SK-MEL-5 (cell line): Measurements from ENCODE around the gene SYNM. TPM values are rescaled to one million over a fixed set of nuclear protein-coding genes. Genes with fewer than 3 reads are reported as not detected.
A peak's percentile ranks its signal among the peaks of the same experiment; 100 is the strongest.
"Not testable (repeated sequence)": the region's sequence is repeated elsewhere in the genome, so short reads cannot be mapped to it uniquely, and the experiment has no call there.

ENCODE experiments used
- DNase-seq: peaks from one replicate; pipeline ENCODE4 v3.0.0-alpha.2; 2016; ENCODE audit warnings: low read depth, low spot score
- in situ Hi-C: cut with HindIII; loops from 2 replicates; pipeline ENCODE4 v1.10.0; 2016; ENCODE audit warnings: low sequenced_read_pairs, high pct_unique_total_duplicates, low pct_unique_long_range_greater_than_20kb
- total RNA-seq: library from RNA; depleted of rRNA; stranded (reverse); fragments of >200 nt; shearing (Covaris generic); gene quantifications from 2 replicates; pipeline ENCODE4 v1.2.3, GENCODE V29; 2014

The SYNM gene
- total RNA-seq, 1 experiment from 2014 or later, result 20.3 TPM

DNA sequence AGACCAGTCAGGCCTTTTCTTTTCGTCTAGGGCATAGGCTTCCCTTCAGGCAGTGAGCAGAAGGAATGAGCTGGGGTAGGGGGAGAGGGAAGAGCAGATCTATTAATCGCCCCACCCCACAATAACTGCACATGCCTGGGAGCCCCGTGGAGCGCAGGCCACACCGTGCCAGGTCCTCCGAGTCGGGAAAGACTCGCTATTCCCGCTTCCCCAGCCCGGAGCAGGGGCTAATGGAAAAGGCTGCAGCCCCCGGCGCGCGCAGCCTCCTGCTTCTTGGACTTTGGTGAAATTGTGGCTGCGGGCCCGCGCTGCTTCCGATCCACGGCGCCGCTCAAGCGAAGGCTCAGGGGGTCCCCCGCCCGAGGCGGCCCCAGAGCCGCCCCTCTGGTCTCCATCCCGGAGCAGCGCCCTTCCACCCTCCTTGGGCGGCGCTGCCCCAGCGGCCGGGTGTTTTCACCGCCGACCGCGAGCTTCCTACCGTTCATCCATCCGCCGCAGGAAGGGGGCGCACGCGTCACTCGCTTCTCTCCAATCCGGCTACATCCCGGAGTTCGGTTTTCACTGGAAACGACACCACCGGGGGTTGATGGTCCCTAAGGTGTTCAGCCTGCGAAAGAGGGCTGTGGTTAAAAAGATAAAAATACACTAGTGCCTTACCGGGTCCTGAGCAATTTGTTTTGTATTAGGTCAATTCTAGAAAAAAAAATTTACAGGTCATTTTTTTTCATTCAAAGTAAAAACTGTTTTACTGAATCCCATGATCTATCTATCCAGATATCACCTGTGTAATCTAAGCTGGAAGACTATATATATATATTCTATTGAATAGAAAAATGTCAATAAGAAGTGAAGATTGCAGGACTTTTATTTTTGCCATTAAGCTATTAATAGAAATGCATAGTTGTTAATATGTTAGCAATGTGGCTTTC, 4.4 kb upstream of the SYNM start:
- in situ Hi-C loops, result loop anchor here (10.0 kb wide), 1 partner anchor 104 kb away; no protein-coding TSS in a partner anchor
- DNase-seq, result peak; percentile 81

DNA sequence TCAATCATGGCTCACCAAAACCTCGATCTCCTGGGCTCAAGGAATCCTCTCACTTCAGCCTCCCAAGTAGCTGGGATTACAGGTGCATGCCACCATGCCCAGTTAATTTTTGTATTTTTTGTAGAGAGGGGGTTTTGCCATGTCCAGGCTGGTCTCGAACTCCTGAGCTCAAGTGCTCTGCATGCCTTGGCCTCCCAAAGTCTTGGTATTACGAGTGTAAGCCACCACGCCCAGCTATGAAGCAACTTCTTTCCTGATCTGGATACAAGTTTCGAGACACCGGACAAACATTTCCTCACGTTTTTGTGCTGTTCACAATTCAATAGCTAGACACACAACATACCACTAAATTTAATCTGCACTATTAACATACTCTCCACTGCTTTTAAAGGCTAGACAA, 3.4 kb upstream of the SYNM start:
- no peak for DNase-seq
- in situ Hi-C loops, result loop anchor here (10.0 kb wide), 1 partner anchor 103 kb away; no protein-coding TSS in a partner anchor

DNA sequence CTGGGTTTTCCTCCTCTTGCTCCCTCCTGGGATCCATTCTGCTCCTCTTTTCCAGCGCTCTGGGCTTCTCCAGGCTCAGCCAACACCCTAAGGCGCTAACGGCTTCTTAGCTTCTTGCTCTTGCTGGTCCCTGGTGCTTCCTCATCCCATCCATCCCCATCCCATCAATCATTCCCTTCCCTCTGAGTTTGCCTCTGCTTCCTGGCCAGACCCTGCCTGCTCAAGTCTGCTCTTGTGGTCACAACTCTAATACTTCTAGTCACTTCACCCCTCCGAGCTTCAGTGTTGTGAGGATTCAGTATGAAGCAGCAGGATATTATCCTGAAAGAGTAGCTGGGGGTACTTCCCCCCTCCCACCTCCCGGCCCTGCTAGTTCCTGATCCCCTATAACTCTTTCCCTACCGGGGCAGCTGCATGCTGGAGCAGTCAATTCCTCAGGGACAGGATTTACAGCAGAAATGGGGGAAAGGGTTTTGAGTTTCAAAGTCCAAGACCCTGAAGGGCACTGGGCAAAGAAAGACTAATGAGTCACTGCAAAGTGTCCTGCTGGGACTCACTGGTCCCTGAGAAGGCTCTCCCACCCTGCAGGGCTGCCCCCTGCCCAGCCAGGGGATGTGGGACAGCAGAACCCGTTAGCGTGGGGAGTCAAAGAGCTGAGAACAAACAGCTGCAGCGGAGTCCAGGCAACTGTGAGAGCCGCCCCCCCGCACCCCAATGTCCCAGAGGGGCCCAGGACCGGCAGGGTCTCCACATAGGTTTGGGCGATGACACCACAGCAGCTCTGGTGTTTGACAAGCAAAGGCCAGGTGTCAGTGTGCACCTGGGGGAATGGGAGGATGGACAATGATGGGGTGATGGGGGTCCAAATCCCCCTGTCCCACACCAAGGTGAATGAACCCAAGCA, 2.3 kb upstream of the SYNM start:
- in situ Hi-C loops, result loop anchor here (10.0 kb wide), 1 partner anchor 102 kb away; no protein-coding TSS in a partner anchor
- no peak for DNase-seq

DNA sequence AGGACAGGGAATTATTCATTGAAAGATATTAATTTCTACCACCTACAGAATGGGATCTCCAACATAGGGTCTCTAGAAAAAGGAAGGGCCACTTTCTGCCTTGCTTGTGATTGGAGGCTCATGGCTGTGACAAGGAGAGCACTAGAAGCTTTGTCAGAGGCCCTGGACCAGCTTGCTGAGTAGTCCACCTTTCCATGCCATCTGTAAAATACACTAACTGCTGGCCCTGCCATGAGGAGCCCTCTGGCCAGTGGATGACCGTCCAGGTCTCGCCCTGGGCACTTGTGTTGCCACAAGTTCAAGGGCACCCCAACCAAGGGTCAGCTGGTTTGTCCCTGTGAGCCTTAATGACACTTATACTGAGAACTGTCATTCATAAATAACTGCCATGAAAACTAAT, 1.6 kb upstream of the SYNM start:
- DNase-seq, result no peak
- in situ Hi-C loops, result loop anchor here (10.0 kb wide), 1 partner anchor 102 kb away; no protein-coding TSS in a partner anchor

DNA sequence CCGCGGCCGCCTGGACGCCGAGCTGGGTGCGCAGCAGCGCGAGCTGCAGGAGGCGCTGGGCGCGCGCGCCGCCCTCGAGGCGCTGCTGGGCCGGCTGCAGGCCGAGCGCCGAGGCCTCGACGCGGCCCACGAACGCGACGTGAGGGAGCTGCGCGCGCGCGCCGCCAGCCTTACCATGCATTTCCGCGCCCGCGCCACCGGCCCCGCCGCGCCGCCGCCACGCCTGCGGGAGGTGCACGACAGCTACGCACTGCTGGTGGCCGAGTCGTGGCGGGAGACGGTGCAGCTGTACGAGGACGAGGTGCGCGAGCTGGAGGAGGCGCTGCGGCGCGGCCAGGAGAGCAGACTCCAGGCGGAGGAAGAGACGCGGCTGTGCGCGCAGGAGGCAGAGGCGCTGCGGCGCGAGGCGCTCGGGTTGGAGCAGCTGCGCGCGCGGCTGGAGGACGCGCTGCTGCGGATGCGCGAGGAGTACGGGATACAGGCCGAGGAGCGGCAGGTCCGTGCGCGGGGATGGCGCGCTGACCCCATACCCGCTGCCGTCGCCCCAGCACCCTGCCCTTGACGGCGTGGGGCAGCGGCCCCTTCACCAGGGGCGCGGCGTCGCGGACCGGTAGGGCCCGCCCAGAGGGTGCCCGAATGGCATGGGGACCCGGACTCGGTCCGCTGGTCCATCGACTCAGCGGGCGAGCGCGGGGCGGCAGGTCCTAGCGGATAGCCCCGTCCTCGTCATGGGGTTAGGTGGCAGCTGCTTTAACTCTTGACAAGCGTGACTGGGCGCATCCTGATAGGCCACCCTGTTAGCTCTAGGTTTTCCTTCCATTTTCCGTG, 848 bp downstream of the SYNM start:
- no peak for DNase-seq
- in situ Hi-C loops, result loop anchor here (10.0 kb wide), 1 partner anchor 99 kb away; no protein-coding TSS in a partner anchor

DNA sequence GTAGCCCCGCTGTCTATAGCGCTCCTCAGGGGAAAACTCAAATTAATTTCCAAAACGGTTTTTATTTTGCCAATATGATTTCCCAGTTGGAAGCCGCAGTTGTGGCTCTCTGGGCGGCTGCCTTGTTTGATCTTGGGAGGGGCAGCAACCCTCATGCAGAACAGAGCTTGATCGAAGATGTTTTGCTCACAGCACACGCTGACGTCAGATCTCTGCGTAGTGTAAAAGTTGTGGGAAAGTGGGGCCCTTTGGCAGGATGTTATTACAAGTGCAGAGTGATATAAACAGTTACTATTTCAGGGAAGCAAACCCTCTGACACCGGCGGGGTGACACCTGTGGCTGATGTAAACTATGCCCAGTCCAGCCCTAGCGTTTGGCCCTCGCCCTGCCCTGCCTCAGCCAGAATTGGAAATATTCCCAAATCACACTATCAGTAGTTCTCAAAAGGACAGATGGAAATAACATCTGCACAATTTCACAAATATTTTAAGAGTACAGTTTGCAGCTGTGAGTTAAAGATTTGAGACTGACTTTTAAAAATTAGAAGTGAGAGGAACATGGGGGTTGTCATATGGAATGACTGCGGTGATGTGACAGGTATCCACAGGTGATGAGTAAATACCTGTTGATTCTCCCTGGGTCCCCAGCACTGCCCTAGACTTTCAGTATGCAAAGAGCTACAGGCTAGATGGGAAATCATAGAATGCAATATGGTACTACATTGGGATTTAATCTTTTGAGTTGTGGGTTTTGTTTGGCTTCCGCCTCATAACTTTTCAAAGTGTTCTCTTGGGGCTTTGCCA, 1.7 kb downstream of the SYNM start:
- in situ Hi-C loops, result loop anchor here (10.0 kb wide), 1 partner anchor 98 kb away; no protein-coding TSS in a partner anchor
- DNase-seq, result no peak

DNA sequence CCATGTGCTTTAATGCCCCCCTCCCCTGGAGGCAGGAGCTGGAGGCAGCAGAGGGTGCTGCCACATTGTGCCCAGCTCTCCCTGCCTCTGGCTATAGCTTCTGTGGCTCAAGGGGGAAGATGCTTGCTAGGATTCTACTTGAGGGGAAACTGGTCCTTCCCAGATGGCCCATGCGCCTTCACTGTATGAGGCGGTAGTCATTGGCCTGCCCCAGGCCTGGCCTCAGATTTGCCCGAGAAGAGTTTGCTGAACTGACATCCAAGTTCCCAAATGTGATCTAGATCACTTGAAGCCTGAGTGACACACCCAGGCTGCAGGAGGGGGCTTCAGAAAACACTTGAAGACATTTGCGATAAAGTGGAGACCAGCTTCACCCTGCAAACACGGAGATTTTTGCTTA, 4.1 kb downstream of the SYNM start:
- DNase-seq, result no peak
- in situ Hi-C loops, result loop anchor here (10.0 kb wide), 1 partner anchor 96 kb away; no protein-coding TSS in a partner anchor

DNA sequence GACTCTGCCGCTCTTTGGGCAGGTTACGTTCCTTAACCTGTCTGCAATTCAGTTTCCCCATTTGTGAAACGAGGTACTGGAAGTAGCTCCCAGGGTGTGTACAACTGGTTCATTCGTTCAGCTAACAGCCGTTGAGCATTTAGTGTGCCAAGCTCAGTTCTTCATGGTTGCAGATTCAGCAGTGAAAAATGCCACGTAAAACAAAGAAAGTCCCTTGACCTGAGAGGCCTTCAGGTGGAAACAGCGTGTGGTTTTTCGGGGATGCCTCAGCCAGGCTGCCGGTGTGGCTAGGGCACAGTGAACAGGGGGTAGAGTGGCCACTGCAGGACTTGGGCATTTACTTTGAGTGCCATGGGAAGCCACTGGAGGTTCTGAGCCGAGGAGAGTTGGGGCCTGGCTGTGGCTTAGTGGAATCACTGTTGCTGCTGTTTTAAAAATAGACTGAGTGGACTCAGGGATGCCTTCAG, 4.7 kb downstream of the SYNM start:
- in situ Hi-C loops, result loop anchor here (10.0 kb wide), 1 partner anchor 95 kb away; no protein-coding TSS in a partner anchor

DNA sequence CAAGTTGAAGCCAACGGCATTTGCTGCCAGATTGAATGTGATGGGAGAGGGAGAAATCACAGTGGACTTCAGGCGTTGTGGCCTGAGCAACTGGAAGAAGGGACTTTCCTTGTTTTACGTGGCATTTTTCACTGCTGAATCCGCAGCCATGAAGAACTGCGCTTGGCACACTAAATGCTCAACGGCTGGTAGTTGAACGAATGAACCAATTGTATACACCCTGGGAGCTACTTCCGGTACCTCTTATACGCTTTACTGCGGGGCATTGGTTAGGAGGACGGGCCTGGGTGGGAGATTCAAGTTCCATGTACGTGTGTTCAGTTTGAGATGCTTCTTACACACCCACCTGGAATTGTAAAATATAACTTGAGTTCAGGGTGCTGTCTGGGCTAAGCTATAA, 5.2 kb downstream of the SYNM start:
- in situ Hi-C loops, result no loop called here
- no peak for DNase-seq

More for the DNA sequence above, 4.7 kb downstream of the SYNM start:
- DNase-seq, result no peak

DNA sequence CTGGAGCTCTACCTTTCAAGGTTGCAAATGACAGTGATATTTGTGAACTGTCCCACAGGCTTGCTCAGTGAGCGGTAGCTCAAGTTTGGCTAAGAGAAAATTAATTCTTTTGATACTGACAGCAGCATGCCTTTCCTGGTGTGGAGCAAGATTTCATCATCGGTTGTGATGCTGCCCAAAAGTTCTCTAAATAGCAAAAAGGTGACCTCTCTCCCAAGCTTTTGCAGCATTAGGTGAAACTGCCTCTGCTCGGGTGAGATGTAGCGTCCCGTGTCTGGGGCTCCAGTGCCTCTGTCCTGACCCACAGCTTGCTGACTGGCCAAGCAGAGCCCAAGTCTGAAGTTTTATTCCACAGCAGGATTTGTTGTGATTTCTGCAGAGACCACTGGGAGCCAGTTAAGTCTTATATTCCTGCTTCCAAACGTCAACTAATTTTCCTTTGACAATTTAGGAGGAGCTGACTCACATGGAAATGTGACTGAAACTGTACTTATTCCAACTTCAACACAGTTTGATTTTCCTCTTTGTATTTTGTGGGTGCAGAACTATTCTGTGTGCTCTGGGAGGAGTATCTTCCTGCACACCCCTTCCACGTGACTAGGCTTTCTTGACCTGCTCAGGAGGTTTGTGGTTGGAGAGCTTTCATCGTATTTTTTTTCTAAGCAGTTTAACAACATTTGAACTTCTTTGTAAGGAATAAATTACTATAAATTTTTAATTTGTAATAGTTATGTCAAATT, 5.9 kb downstream of the SYNM start:
- in situ Hi-C loops, result no loop called here
- DNase-seq, result no peak

DNA sequence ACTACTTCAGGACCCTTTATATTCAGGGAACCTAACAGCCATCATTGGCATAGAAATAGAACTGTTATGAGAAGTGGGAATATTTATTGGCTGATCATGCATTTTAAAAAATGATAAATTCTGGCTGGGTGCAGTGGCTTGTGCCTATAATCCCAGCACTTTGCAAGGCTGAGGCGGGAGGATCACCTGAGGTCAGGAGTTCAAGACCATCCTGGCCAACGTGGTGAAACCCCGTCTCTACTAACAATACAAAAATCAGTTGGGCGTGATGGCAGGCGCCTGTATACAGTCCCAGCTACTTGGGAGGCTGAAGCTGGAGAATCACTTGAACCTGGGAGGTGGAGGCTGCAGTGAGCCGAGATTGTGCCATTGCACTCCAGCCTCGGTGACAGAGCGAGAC, 6.8 kb downstream of the SYNM start:
- in situ Hi-C loops, result not testable (repeated sequence)

DNA sequence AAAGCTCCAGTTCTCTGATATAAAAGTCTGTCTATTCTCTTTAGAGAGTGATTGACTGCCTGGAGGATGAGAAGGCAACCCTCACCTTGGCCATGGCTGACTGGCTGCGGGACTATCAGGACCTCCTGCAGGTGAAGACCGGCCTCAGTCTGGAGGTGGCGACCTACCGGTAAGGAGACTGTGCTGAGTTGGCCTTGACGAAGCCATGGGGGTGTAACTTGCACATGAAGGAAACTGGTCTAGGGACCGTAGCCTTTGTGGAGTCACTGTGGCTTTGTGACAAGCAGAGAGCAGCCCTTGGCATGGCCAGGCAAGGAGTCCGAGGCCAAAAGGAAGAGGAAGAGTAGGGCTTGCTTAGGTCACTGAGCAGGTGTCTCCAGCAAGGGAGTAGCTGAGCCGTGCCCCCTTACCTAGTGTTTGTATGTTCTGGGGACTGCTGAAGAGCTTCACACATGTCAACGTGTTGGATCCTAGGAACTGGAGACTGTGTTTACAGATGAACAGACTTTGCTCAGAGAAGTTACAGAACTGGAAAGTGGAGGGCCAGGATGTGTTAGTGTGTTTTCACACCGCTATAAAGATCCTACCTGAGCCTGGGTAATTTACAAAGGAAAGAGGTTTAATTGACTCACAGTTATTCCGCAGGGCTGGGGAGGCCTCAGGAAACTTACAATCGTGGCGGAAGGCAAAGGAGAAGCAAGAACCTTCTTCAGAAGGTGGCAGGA, 8.8 kb downstream of the SYNM start:
- in situ Hi-C loops, result no loop called here
- no peak for DNase-seq

More for the DNA sequence above, 6.8 kb downstream of the SYNM start:
- not testable (repeated sequence) for DNase-seq

DNA sequence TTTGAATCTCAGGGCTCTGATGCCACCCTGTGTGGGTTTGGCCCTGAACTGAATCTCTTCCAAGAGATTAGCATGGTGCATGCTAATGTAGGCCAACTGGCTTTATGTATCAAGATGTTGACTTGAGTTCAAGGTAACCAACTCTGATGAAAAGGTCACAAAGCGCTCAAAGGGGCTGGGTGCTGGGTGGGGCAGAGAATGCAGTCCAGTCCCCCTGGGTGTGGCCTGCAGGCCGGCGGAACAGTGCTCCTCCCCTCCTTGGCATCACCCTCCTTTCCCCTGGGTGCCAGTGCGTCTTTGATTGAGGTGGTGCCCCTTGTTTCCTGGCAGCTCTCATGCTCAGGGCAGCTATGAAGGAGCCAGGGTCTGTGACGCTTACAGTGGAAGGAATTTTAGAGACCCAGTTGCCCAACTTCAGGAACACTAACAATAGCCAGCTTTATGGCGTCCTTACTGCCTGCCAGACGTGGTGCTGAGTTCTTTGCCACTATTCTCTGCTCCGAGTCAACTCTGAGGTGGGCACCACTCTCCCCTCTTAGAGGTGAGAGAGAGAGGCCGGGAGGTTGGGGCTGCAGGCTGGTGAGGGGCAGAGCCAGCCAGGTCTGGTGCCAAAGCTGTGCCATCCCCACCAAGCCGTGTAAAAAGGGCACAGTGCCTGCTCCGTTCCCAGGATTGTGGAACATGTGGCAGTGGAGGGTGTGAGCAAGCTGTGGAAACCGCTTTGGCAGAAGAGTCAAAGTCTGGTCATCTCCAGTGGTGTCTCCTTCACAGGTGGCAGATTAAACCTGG, 9.8 kb downstream of the SYNM start:
- DNase-seq, result no peak
- in situ Hi-C loops, result no loop called here
